GM12878 (cell line): ENCODE data around the gene NSFL1C. TPM values are rescaled to one million over a fixed set of nuclear protein-coding genes. Genes with fewer than 3 reads are reported as not detected.

ENCODE experiments used
- ASH2L ChIP-seq: fragments of 300-600, 200-600 bp; sonication (generic); IDR thresholded peaks from 2 replicates; pipeline ENCODE4 v1.6.1; 2017; ENCODE audit warnings: low read depth, mild to moderate bottlenecking, borderline replicate concordance
- CHD2 ChIP-seq: IDR thresholded peaks from 2 replicates; pipeline ENCODE4 v1.6.1; 2011; ENCODE audit warnings: low read depth, low read length, improper control_type of control experiment, borderline replicate concordance
- CREM ChIP-seq: IDR thresholded peaks from 2 replicates; pipeline ENCODE4 v1.6.1; 2014; ENCODE audit warnings: antibody characterized with exemption, low read depth
- ETV6 ChIP-seq, 2 experiments: fragments of 450-650 bp in 1 of 2; IDR thresholded peaks in 1 of 2; conservative IDR thresholded peaks in 1 of 2; 2 replicates each; pipeline ENCODE4 v1.6.1; 2014; ENCODE audit warnings: antibody characterized with exemption in 1 of 2, borderline replicate concordance in 1 of 2, low read depth in 1 of 2, mild to moderate bottlenecking in 1 of 2, moderate library complexity in 1 of 2
- NRF1 ChIP-seq: conservative IDR thresholded peaks from 2 replicates; pipeline ENCODE4 v1.6.1; 2011; ENCODE audit warnings: mild to moderate bottlenecking, low read depth, low read length, improper control_type of control experiment
- POLR2AphosphoS5 ChIP-seq: IDR thresholded peaks from 2 replicates; pipeline ENCODE4 v1.6.1; 2011; ENCODE audit warnings: mild to moderate bottlenecking, low read length, inconsistent platforms
- RBBP5 ChIP-seq: fragments of 200-600 bp; sonication (generic); conservative IDR thresholded peaks from 2 replicates; pipeline ENCODE4 v1.6.1; 2016
- SIX5 ChIP-seq: IDR thresholded peaks from 2 replicates; pipeline ENCODE4 v1.6.1; 2011; ENCODE audit warnings: mild to moderate bottlenecking, low read depth, low read length, moderate library complexity; ENCODE audit not compliant: severe bottlenecking
- ZNF274 ChIP-seq: IDR thresholded peaks from one replicate; pipeline ENCODE4 v1.8.0; 2011; ENCODE audit not compliant: insufficient read length, insufficient read depth
- polyA plus RNA-seq, 11 experiments: library from polyadenylated mRNA; depleted of rRNA in 4 of 11; unstranded in 6 of 11; stranded (reverse) in 5 of 11; fragments of >200 nt; fragmentation: Nextera tagmentation in 4 of 11; fragmentation: Illumina TruSeq in 1 of 11; extraction: Ambion mirVana in 4 of 11; extraction: Trizol in 1 of 11; gene quantifications; 1 replicate in 1 of 11; 2 replicates in 10 of 11; pipeline versions ENCODE4 v1.2.1 to v1.2.3, GENCODE V29; 2011 to 2016; ENCODE audit warnings: inconsistent platforms in 2 of 11, missing spikeins in 2 of 11, low read depth in 1 of 11
- total RNA-seq, 4 experiments: library from RNA; depleted of rRNA in 3 of 4; stranded (reverse); fragments of >200 nt in 3 of 4; fragmentation: Illumina TruSeq in 1 of 4; extraction: Trizol in 1 of 4; gene quantifications; 2 replicates each; pipeline versions ENCODE4 v1.2.1 to v1.2.3, GENCODE V29; 2013 to 2021
- TF ChIP-seq, protein P1 (sequence below): fragments of 150-350 bp; IDR thresholded peaks from 2 replicates; pipeline ENCODE4 v1.6.1; 2014; ENCODE audit warnings: mild to moderate bottlenecking, low read depth, low read length
- TF ChIP-seq, protein P2 (sequence below): fragments of 450-650 bp; formaldehyde crosslinking; IDR thresholded peaks from 2 replicates; pipeline ENCODE4 v1.5.0; 2022; ENCODE audit warnings: mild to moderate bottlenecking, missing genetic modification characterization
- TF ChIP-seq, protein P3 (sequence below): IDR thresholded peaks from 2 replicates; pipeline ENCODE4 v1.6.1; 2012; ENCODE audit warnings: low read length, inconsistent platforms
- TF ChIP-seq, protein P4 (sequence below): fragments of 450-650 bp; formaldehyde crosslinking; IDR thresholded peaks from 2 replicates; pipeline ENCODE4 v1.4.0; 2020; ENCODE audit warnings: mild to moderate bottlenecking, moderate library complexity
- TF ChIP-seq, protein P5 (sequence below): fragments of 450-650 bp; IDR thresholded peaks from 2 replicates; pipeline ENCODE4 v1.6.1; 2017; ENCODE audit warnings: antibody characterized with exemption, mild to moderate bottlenecking, moderate library complexity

The NSFL1C gene
- total and polyA plus RNA-seq, 10 of the 15 experiments (the other 5 are each of a cell fraction or from before 2014, with no cell fraction given), result 21.5 to 100 (median 38.1) TPM

DNA sequence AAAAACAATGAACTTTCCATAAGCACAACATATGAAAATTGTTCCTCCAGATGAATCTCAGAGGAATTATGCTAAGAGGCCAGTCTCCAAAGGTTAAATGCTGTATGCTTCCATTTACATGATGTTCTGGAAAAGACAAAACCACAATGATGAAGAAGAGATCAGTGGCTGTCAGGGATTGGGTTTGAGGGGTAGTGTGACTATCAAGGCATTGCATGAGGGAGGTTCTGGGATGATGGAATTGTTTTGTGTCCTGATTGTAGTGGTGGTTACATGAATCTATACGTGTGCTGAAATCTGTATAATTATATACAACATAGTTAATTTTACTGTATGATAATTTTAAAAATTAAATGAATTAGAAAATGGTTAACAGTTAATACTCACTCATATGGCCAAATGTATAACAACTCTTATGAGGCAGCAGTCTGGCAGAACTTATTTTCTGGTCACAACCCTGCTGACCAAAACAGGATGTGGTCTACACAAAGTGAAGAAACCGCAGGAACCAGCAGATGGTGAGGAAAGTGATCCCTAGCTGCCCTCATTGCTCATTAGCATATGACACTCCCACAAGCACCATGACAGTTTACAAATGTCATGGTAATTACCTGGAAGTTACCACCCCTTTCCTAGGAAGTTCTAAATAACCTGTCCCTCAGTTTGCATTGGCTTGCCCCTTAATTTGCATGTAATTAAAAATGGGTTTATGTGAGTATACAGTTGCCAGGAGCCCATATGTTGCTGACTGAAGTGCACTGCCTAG is 31.9 kb downstream of the NSFL1C start (continued):
- TF ChIP-seq ETV6 (conservative IDR thresholded peaks at IDR 0.05 in 1 of 2, IDR thresholded peaks at IDR 0.05 in 1 of 2; ENCODE audit: borderline replicate concordance in 1 of 2, low read depth in 1 of 2) (peak in 1 of 2 experiments; percentile 51; a peak in 1 of 4 replicates), SIX5 (no peak), POLR2AphosphoS5 (no peak), CHD2 (no peak), NRF1 (no peak), ZNF274 (no peak), ASH2L (no peak), CREM (peak; percentile 36; the same call in 1 of the 2 replicates), RBBP5 (no peak)
- TF ChIP-seq, protein P1, sequence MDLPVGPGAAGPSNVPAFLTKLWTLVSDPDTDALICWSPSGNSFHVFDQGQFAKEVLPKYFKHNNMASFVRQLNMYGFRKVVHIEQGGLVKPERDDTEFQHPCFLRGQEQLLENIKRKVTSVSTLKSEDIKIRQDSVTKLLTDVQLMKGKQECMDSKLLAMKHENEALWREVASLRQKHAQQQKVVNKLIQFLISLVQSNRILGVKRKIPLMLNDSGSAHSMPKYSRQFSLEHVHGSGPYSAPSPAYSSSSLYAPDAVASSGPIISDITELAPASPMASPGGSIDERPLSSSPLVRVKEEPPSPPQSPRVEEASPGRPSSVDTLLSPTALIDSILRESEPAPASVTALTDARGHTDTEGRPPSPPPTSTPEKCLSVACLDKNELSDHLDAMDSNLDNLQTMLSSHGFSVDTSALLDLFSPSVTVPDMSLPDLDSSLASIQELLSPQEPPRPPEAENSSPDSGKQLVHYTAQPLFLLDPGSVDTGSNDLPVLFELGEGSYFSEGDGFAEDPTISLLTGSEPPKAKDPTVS, result no peak
- TF ChIP-seq, protein P2, sequence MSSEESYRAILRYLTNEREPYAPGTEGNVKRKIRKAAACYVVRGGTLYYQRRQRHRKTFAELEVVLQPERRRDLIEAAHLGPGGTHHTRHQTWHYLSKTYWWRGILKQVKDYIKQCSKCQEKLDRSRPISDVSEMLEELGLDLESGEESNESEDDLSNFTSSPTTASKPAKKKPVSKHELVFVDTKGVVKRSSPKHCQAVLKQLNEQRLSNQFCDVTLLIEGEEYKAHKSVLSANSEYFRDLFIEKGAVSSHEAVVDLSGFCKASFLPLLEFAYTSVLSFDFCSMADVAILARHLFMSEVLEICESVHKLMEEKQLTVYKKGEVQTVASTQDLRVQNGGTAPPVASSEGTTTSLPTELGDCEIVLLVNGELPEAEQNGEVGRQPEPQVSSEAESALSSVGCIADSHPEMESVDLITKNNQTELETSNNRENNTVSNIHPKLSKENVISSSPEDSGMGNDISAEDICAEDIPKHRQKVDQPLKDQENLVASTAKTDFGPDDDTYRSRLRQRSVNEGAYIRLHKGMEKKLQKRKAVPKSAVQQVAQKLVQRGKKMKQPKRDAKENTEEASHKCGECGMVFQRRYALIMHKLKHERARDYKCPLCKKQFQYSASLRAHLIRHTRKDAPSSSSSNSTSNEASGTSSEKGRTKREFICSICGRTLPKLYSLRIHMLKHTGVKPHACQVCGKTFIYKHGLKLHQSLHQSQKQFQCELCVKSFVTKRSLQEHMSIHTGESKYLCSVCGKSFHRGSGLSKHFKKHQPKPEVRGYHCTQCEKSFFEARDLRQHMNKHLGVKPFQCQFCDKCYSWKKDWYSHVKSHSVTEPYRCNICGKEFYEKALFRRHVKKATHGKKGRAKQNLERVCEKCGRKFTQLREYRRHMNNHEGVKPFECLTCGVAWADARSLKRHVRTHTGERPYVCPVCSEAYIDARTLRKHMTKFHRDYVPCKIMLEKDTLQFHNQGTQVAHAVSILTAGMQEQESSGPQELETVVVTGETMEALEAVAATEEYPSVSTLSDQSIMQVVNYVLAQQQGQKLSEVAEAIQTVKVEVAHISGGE, result no peak
- TF ChIP-seq, protein P3, sequence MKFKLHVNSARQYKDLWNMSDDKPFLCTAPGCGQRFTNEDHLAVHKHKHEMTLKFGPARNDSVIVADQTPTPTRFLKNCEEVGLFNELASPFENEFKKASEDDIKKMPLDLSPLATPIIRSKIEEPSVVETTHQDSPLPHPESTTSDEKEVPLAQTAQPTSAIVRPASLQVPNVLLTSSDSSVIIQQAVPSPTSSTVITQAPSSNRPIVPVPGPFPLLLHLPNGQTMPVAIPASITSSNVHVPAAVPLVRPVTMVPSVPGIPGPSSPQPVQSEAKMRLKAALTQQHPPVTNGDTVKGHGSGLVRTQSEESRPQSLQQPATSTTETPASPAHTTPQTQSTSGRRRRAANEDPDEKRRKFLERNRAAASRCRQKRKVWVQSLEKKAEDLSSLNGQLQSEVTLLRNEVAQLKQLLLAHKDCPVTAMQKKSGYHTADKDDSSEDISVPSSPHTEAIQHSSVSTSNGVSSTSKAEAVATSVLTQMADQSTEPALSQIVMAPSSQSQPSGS, result no peak
- TF ChIP-seq, protein P4, sequence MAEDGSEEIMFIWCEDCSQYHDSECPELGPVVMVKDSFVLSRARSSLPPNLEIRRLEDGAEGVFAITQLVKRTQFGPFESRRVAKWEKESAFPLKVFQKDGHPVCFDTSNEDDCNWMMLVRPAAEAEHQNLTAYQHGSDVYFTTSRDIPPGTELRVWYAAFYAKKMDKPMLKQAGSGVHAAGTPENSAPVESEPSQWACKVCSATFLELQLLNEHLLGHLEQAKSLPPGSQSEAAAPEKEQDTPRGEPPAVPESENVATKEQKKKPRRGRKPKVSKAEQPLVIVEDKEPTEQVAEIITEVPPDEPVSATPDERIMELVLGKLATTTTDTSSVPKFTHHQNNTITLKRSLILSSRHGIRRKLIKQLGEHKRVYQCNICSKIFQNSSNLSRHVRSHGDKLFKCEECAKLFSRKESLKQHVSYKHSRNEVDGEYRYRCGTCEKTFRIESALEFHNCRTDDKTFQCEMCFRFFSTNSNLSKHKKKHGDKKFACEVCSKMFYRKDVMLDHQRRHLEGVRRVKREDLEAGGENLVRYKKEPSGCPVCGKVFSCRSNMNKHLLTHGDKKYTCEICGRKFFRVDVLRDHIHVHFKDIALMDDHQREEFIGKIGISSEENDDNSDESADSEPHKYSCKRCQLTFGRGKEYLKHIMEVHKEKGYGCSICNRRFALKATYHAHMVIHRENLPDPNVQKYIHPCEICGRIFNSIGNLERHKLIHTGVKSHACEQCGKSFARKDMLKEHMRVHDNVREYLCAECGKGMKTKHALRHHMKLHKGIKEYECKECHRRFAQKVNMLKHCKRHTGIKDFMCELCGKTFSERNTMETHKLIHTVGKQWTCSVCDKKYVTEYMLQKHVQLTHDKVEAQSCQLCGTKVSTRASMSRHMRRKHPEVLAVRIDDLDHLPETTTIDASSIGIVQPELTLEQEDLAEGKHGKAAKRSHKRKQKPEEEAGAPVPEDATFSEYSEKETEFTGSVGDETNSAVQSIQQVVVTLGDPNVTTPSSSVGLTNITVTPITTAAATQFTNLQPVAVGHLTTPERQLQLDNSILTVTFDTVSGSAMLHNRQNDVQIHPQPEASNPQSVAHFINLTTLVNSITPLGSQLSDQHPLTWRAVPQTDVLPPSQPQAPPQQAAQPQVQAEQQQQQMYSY (CRISPR knock-in tag), result no peak
- TF ChIP-seq, protein P5, sequence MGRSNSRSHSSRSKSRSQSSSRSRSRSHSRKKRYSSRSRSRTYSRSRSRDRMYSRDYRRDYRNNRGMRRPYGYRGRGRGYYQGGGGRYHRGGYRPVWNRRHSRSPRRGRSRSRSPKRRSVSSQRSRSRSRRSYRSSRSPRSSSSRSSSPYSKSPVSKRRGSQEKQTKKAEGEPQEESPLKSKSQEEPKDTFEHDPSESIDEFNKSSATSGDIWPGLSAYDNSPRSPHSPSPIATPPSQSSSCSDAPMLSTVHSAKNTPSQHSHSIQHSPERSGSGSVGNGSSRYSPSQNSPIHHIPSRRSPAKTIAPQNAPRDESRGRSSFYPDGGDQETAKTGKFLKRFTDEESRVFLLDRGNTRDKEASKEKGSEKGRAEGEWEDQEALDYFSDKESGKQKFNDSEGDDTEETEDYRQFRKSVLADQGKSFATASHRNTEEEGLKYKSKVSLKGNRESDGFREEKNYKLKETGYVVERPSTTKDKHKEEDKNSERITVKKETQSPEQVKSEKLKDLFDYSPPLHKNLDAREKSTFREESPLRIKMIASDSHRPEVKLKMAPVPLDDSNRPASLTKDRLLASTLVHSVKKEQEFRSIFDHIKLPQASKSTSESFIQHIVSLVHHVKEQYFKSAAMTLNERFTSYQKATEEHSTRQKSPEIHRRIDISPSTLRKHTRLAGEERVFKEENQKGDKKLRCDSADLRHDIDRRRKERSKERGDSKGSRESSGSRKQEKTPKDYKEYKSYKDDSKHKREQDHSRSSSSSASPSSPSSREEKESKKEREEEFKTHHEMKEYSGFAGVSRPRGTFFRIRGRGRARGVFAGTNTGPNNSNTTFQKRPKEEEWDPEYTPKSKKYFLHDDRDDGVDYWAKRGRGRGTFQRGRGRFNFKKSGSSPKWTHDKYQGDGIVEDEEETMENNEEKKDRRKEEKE, result no peak
